CD14-positive monocyte (primary cell): ENCODE results near the gene SLC37A1. TPM values are rescaled to one million over a fixed set of nuclear protein-coding genes. Genes with fewer than 3 reads are reported as not detected.
A peak's percentile ranks its signal among the peaks of the same experiment; 100 is the strongest.

Experiments
- DNase-seq, 3 donors: peaks; one replicate each; pipeline ENCODE4 v3.0.0-alpha.2; 2011 to 2022
- H2AFZ ChIP-seq: 2 replicates; pipeline ENCODE4 v1.6.0; 2012; ENCODE audit warnings: mild to moderate bottlenecking, low read depth, low read length, inconsistent platforms; ENCODE audit not compliant: insufficient read depth, poor library complexity, severe bottlenecking
- H3K27ac ChIP-seq, 2 donors: 1 replicate in 1 of 2; 2 replicates in 1 of 2; pipeline ENCODE4 v1.5.1; 2012 to 2013; ENCODE audit warnings: low read length in 2 of 2, control low read depth in 1 of 2, inconsistent platforms in 1 of 2, low read depth in 1 of 2, mild to moderate bottlenecking in 1 of 2
- H3K27me3 ChIP-seq, 2 donors: one replicate each; pipeline versions ENCODE4 v1.6.0 to v1.6.1; 2011 to 2013; ENCODE audit warnings: low read length in 2 of 2; ENCODE audit not compliant: control insufficient read depth in 2 of 2, insufficient read depth in 2 of 2
- H3K36me3 ChIP-seq, 2 donors: replicated peaks in 1 of 2; 1 replicate in 1 of 2; 2 replicates in 1 of 2; pipeline versions ENCODE4 v1.5.1 to v1.6.1; 2012 to 2013; ENCODE audit warnings: low read length in 2 of 2, control low read depth in 1 of 2, inconsistent platforms in 1 of 2, mild to moderate bottlenecking in 1 of 2; ENCODE audit not compliant: insufficient read depth in 2 of 2, control insufficient read depth in 1 of 2
- H3K4me1 ChIP-seq, 2 donors: 1 replicate in 1 of 2; 2 replicates in 1 of 2; pipeline versions ENCODE4 v1.5.1 to v1.6.1; 2012 to 2013; ENCODE audit warnings: low read length in 2 of 2, control low read depth in 1 of 2, inconsistent platforms in 1 of 2, mild to moderate bottlenecking in 1 of 2, moderate library complexity in 1 of 2; ENCODE audit not compliant: insufficient read depth in 2 of 2, control insufficient read depth in 1 of 2
- H3K4me2 ChIP-seq: replicated peaks from 2 replicates; pipeline ENCODE3; 2012; ENCODE audit warnings: low read length, moderate library complexity, mild to moderate bottlenecking; ENCODE audit not compliant: poor library complexity, severe bottlenecking; ENCODE audit errors: extremely low read depth
- H3K4me3 ChIP-seq, 3 experiments: fragments of 200-600 bp in 1 of 3; sonication (generic) in 1 of 3; replicated peaks in 1 of 3; 1 replicate in 2 of 3; 2 replicates in 1 of 3; pipeline ENCODE4 v1.5.1; 2011 to 2013; ENCODE audit warnings: low read length in 3 of 3, mild to moderate bottlenecking in 3 of 3, control low read depth in 2 of 3, low read depth in 2 of 3, inconsistent platforms in 1 of 3, moderate library complexity in 1 of 3
- H3K79me2 ChIP-seq: 2 replicates; pipeline ENCODE4 v1.6.0; 2012; ENCODE audit warnings: mild to moderate bottlenecking, control low read depth, inconsistent platforms, low read length, moderate library complexity; ENCODE audit not compliant: insufficient read depth
- H3K9ac ChIP-seq: 2 replicates; pipeline ENCODE4 v1.6.0; 2017; ENCODE audit warnings: low read length, mild to moderate bottlenecking; ENCODE audit not compliant: insufficient read depth, poor library complexity, severe bottlenecking
- H3K9me3 ChIP-seq, 2 donors: replicated peaks in 1 of 2; 1 replicate in 1 of 2; 2 replicates in 1 of 2; pipeline versions ENCODE4 v1.5.1 to v1.6.1; 2012 to 2013; ENCODE audit warnings: low read length in 2 of 2, control low read depth in 1 of 2; ENCODE audit not compliant: control insufficient read depth in 1 of 2, insufficient read depth in 1 of 2
- H4K20me1 ChIP-seq: 2 replicates; pipeline ENCODE4 v1.6.0; 2012; ENCODE audit warnings: mild to moderate bottlenecking, low read length, control low read depth, moderate library complexity; ENCODE audit not compliant: insufficient read depth
- H3K27ac Mint-ChIP-seq, 7 donors: one replicate each; pipeline ENCODE4 v1.8.0; 2020; ENCODE audit warnings: mild to moderate bottlenecking in 7 of 7, mixed read lengths in 7 of 7, moderate library complexity in 6 of 7, inconsistent platforms in 2 of 7
- H3K27me3 Mint-ChIP-seq, 3 donors: one replicate each; pipeline ENCODE4 v1.8.0; 2021 to 2022; ENCODE audit warnings: low read depth in 3 of 3, mild to moderate bottlenecking in 3 of 3, mixed read lengths in 3 of 3, moderate library complexity in 3 of 3, inconsistent platforms in 1 of 3
- H3K36me3 Mint-ChIP-seq, 2 donors: one replicate each; pipeline ENCODE4 v1.8.0; 2020; ENCODE audit warnings: mixed read lengths in 2 of 2, inconsistent platforms in 1 of 2, mild to moderate bottlenecking in 1 of 2
- H3K4me1 Mint-ChIP-seq: one replicate; pipeline ENCODE4 v1.8.0; 2020; ENCODE audit warnings: mild to moderate bottlenecking, mixed read lengths
- H3K4me3 Mint-ChIP-seq, 2 donors: one replicate each; pipeline ENCODE4 v1.8.0; 2020; ENCODE audit warnings: mild to moderate bottlenecking in 2 of 2, mixed read lengths in 2 of 2, moderate library complexity in 1 of 2
- H3K9me3 Mint-ChIP-seq, 7 donors: one replicate each; pipeline ENCODE4 v1.8.0; 2020 to 2022; ENCODE audit warnings: mixed read lengths in 7 of 7, mild to moderate bottlenecking in 6 of 7, moderate library complexity in 6 of 7, inconsistent platforms in 2 of 7
- CTCF ChIP-seq: fragments of 200-600 bp; IDR thresholded peaks from one replicate; pipeline ENCODE4 v1.8.0; 2022; ENCODE audit warnings: antibody characterized with exemption, mild to moderate bottlenecking
- WGBS: methylation state at CpG from one replicate; pipeline ENCODE4 v1.1.5; 2013; ENCODE audit warnings: missing lambda C conversion rate; ENCODE audit not compliant: insufficient coverage; 5-methylcytosine and 5-hydroxymethylcytosine counted together
- intact Hi-C, 2 donors: fragments of 100-400 bp; cut with micrococcal nuclease; formaldehyde crosslinking; loops; one replicate each; pipeline versions ENCODE4 v1.15.0 to v1.15.1; 2023
- polyA plus RNA-seq, 3 donors: library from polyadenylated mRNA; depleted of rRNA in 1 of 3; unstranded in 2 of 3; stranded (reverse) in 1 of 3; fragments of 300-500 nt in 2 of 3; fragments of >200 nt in 1 of 3; fragmentation: Illumina TruSeq in 2 of 3; gene quantifications; 1 replicate in 2 of 3; 2 replicates in 1 of 3; pipeline ENCODE4 v1.2.3, GENCODE V29; 2012 to 2021

SLC37A1 gene
- polyA plus RNA-seq, 3 donors, result 2.7 to 12.4 (median 4.3) TPM

GRCh38 chr21:42597487-42598158 is 84.0 kb downstream of the SLC37A1 start:
- no peak overlapping the region for H2AFZ ChIP-seq
- no peak for TF ChIP-seq CTCF
- Mint-ChIP-seq H3K27ac (no peak overlapping the region), H3K4me3 (no peak overlapping the region), H3K4me1 (no peaks in the 10 kb centered on the region), H3K9me3 (peaks cover 5 to 24% (median 16%) of the 10 kb centered on the region in 7 donors), H3K27me3 (peaks cover 0 to 7% (median 3%) of the 10 kb centered on the region in 3 donors), H3K36me3 (no peaks in the 10 kb centered on the region)
- 77% methylated on average over 3 of the region's 11 CpGs for WGBS
- H3K9ac ChIP-seq, result no peak overlapping the region
- intact Hi-C loops, result no loop called here
- H3K4me3 ChIP-seq, result no peak overlapping the region
- H3K36me3 ChIP-seq, result no peaks in the 10 kb centered on the region
- H4K20me1 ChIP-seq, result no peaks in the 10 kb centered on the region
- no peaks in the 10 kb centered on the region for H3K27me3 ChIP-seq
- H3K4me1 ChIP-seq, result no peaks in the 10 kb centered on the region
- no peak overlapping the region for H3K4me2 ChIP-seq
- DNase-seq, result no peak
- peaks cover 0 to 7% of the 10 kb centered on the region in 2 donors for H3K9me3 ChIP-seq
- H3K79me2 ChIP-seq, result no peaks in the 10 kb centered on the region
- H3K27ac ChIP-seq, result no peak overlapping the region

GRCh38 chr21:42598159-42598735 is 84.6 kb downstream of the SLC37A1 start:
- TF ChIP-seq CTCF, result no peak
- Histone ChIP-seq H3K9ac (no peak overlapping the region), H3K4me2 (no peak overlapping the region), H3K4me3 (no peak overlapping the region), H3K4me1 (no peaks in the 10 kb centered on the region), H2AFZ (no peak overlapping the region), H3K9me3 (peaks cover 0 to 7% of the 10 kb centered on the region in 2 donors), H3K27me3 (no peaks in the 10 kb centered on the region), H3K79me2 (no peaks in the 10 kb centered on the region), H3K27ac (no peak overlapping the region), H4K20me1 (no peaks in the 10 kb centered on the region), H3K36me3 (no peaks in the 10 kb centered on the region)
- Mint-ChIP-seq H3K27me3 (peaks cover 0 to 7% (median 3%) of the 10 kb centered on the region in 3 donors), H3K4me3 (peak overlapping the region in 1 of 2 donors; percentile 24), H3K4me1 (no peaks in the 10 kb centered on the region), H3K36me3 (no peaks in the 10 kb centered on the region), H3K27ac (peak overlapping the region in 1 of 7 donors; percentile 43), H3K9me3 (peaks cover 5 to 24% (median 16%) of the 10 kb centered on the region in 7 donors)
- 93% methylated on average over 5 of the region's 11 CpGs for WGBS
- DNase-seq, result no peak
- intact Hi-C loops, result no loop called here
